Thymus (tissue), 11 donors: ENCODE results near the gene NMS. TPM values are rescaled to one million over a fixed set of nuclear protein-coding genes. Genes with fewer than 3 reads are reported as not detected.
"Not testable (repeated sequence)": the region's sequence is repeated elsewhere in the genome, so short reads cannot be mapped to it uniquely, and the experiment has no call there.

ENCODE experiments used
- DNase-seq, 9 donors: peaks; one replicate each; pipeline ENCODE4 v3.0.0-alpha.2; 2013; ENCODE audit warnings: low spot score in 9 of 9, low read depth in 6 of 9, missing footprints in 1 of 9
- H3K27ac ChIP-seq, 2 donors: one replicate each; pipeline ENCODE4 v1.5.1; 2013; ENCODE audit warnings: control low read depth in 1 of 2, low read depth in 1 of 2, low read length in 1 of 2, mild to moderate bottlenecking in 1 of 2, moderate library complexity in 1 of 2
- H3K27me3 ChIP-seq, 2 donors: one replicate each; pipeline ENCODE4 v1.5.1; 2013; ENCODE audit warnings: low read length in 1 of 2; ENCODE audit not compliant: control insufficient read depth in 2 of 2, insufficient read depth in 1 of 2
- H3K36me3 ChIP-seq, 2 donors: one replicate each; pipeline ENCODE4 v1.5.1; 2013; ENCODE audit warnings: low read length in 1 of 2, mild to moderate bottlenecking in 1 of 2, moderate library complexity in 1 of 2; ENCODE audit not compliant: control insufficient read depth in 2 of 2, insufficient read depth in 2 of 2
- H3K4me1 ChIP-seq, 2 donors: one replicate each; pipeline ENCODE4 v1.5.1; 2013; ENCODE audit warnings: low read length in 2 of 2; ENCODE audit not compliant: control insufficient read depth in 2 of 2, insufficient read depth in 2 of 2
- H3K4me3 ChIP-seq, 2 donors: one replicate each; pipeline ENCODE4 v1.5.1; 2013; ENCODE audit warnings: low read length in 2 of 2, control low read depth in 1 of 2, mild to moderate bottlenecking in 1 of 2
- H3K9me3 ChIP-seq, 2 donors: one replicate each; pipeline ENCODE4 v1.5.1; 2013; ENCODE audit warnings: low read length in 1 of 2, mild to moderate bottlenecking in 1 of 2; ENCODE audit not compliant: control insufficient read depth in 2 of 2, insufficient read depth in 1 of 2
- WGBS: extraction: QIAGEN DNeasy Blood & Tissue Kit; methylation state at CpG from one replicate; pipeline ENCODE4 v1.1.7; 2013; 5-methylcytosine and 5-hydroxymethylcytosine counted together
- polyA plus RNA-seq: library from polyadenylated mRNA; stranded (reverse); fragments of 200-250 nt; gene quantifications from one replicate; pipeline ENCODE4 v1.2.3, GENCODE V29; 2013
- total RNA-seq: library from RNA; stranded (reverse); fragments of 120-200 nt; gene quantifications from one replicate; pipeline ENCODE4 v1.2.4, GENCODE V29; 2013
- donor health status: healthy.

NMS gene
- total and polyA plus RNA-seq, 2 donors, result 0.84 TPM; not detected in 1

- H3K9me3 ChIP-seq, result no peaks in the 10 kb centered on the region
- H3K4me1 ChIP-seq, result no peaks in the 10 kb centered on the region
- H3K36me3 ChIP-seq, result no peaks in the 10 kb centered on the region
- H3K27ac ChIP-seq, result no peak overlapping the region
- H3K27me3 ChIP-seq, result no peaks in the 10 kb centered on the region
- peak in 6 of 9 donors; percentile 18 to 67 (median 39) for DNase-seq
- H3K4me3 ChIP-seq, result no peak overlapping the region
- WGBS, result 43% methylated on average over 11 of the region's 11 CpGs
These were observed 42.5 kb upstream of the NMS start for GRCh38 chr2:100427627-100428258.

- H3K4me1 ChIP-seq, result no peaks in the 10 kb centered on the region
- no peaks in the 10 kb centered on the region for H3K27me3 ChIP-seq
- no peaks in the 10 kb centered on the region for H3K36me3 ChIP-seq
- WGBS, result 9% methylated on average over 1 of the region's 1 CpG
- no peak for DNase-seq
- H3K9me3 ChIP-seq, result no peaks in the 10 kb centered on the region
- no peak overlapping the region for H3K4me3 ChIP-seq
- H3K27ac ChIP-seq, result no peak overlapping the region
These were observed 40.6 kb upstream of the NMS start for GRCh38 chr2:100429726-100430125.

- Histone ChIP-seq H3K27ac (no peak overlapping the region), H3K36me3 (no peaks in the 10 kb centered on the region), H3K4me1 (no peaks in the 10 kb centered on the region), H3K27me3 (peaks cover 0 to 2% of the 10 kb centered on the region in 2 donors), H3K9me3 (no peaks in the 10 kb centered on the region), H3K4me3 (no peak overlapping the region)
- 88% methylated on average over 8 of the region's 8 CpGs for WGBS
- no peak for DNase-seq
These were observed 32.5 kb upstream of the NMS start for GRCh38 chr2:100437751-100438150.

DNA sequence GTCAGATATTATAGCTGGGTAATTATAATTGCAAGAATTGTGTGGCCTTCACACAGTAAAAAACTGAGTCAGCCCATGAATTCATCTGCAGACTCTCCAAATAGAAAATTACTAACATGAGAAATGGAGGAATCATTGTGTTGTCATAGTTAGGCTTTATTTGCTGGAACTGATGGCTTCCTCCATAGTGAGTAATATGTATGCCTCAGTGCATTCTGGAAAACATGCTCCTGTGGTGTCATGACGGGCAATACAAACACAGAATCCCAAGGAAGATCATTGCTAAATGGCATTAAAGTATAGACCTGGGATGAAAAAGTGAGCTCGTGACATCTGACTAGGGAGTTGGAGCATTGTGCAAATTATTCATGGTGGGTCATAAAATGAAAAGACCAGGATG is 23.6 kb upstream of the NMS start:
- Histone ChIP-seq H3K27me3 (no peaks in the 10 kb centered on the region), H3K27ac (no peak overlapping the region), H3K4me1 (no peaks in the 10 kb centered on the region), H3K36me3 (no peaks in the 10 kb centered on the region), H3K9me3 (no peaks in the 10 kb centered on the region), H3K4me3 (no peak overlapping the region)
- WGBS, result 89% methylated on average over 2 of the region's 2 CpGs
- DNase-seq, result no peak

- Histone ChIP-seq H3K4me1 (no peaks in the 10 kb centered on the region), H3K27me3 (no peaks in the 10 kb centered on the region), H3K4me3 (no peak overlapping the region), H3K9me3 (no peaks in the 10 kb centered on the region), H3K27ac (no peak overlapping the region), H3K36me3 (no peaks in the 10 kb centered on the region)
- DNase-seq, result no peak
- 95% methylated on average over 5 of the region's 5 CpGs for WGBS
These were observed 19.2 kb upstream of the NMS start for GRCh38 chr2:100451092-100451491.

GRCh38 chr2:100451734-100452133 is 18.5 kb upstream of the NMS start:
- H3K4me3 ChIP-seq, result no peak overlapping the region
- H3K4me1 ChIP-seq, result no peaks in the 10 kb centered on the region
- no peaks in the 10 kb centered on the region for H3K27me3 ChIP-seq
- no peak overlapping the region for H3K27ac ChIP-seq
- H3K9me3 ChIP-seq, result no peaks in the 10 kb centered on the region
- DNase-seq, result no peak
- H3K36me3 ChIP-seq, result no peaks in the 10 kb centered on the region

- Histone ChIP-seq H3K36me3 (no peaks in the 10 kb centered on the region), H3K27me3 (no peaks in the 10 kb centered on the region), H3K27ac (no peak overlapping the region), H3K4me1 (no peaks in the 10 kb centered on the region), H3K9me3 (no peaks in the 10 kb centered on the region), H3K4me3 (no peak overlapping the region)
- 73% methylated on average over 4 of the region's 4 CpGs for WGBS
- no peak for DNase-seq
These were observed 16.4 kb upstream of the NMS start for GRCh38 chr2:100453853-100454252.

GRCh38 chr2:100456357-100456756 is 13.9 kb upstream of the NMS start:
- H3K4me3 ChIP-seq, H3K27ac ChIP-seq, H3K27me3 ChIP-seq, H3K36me3 ChIP-seq, H3K4me1 ChIP-seq, DNase-seq, H3K9me3 ChIP-seq: not testable (repeated sequence)

DNA sequence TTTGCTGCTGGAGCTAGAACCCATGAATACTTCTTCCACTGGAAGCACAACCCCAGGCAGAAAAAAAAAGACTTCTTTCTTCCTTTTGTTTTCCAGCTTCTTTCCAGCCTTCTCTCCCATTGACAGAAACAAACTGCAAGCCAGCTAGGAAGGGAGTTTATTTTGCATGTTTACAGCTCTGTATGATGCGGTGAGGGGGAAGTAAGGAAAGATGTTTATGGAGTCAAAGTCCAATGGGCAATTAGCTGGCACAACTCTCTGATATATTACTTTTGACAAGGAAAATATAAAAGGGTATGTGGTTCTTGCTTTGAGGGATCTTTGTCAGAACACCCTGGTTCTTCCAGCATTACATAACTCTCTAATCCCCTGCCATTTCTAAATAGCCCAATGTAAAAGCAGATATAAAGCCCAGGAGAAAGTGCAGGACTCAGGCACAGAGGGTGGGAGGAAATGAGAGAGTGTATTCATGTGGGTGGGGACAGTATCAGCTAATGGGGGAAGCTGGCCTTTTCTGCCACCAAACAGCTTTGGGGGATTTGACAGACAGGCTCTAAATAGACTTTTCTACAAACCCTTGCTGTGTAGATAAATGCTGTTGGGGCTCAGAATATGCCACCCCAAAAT is 9.3 kb upstream of the NMS start:
- Histone ChIP-seq H3K4me1 (no peaks in the 10 kb centered on the region), H3K36me3 (no peaks in the 10 kb centered on the region), H3K27ac (no peak overlapping the region), H3K9me3 (no peaks in the 10 kb centered on the region), H3K4me3 (no peak overlapping the region), H3K27me3 (no peaks in the 10 kb centered on the region)
- DNase-seq, result no peak
- WGBS, result 100% methylated on average over 1 of the region's 1 CpG
